ENCODE data around the gene CACNA2D1.

The CACNA2D1 gene

DNA sequence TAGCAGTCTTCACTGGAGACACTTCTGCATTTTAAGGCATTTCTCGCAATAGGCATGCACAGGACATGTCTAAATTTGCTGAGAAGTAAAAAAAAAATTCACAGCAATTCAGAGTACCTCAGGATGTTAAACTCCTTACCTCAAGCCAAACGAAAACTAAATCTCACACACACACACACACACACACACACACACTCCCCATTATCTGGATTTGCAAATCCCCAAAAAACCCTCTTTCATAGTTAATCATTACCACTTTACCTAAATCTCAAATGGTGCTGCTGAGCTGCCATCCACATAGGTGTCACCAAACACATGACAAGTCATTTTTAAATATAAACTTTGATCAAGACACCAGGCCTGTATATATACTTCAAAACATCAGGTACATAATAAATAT, 31.8 kb downstream of the CACNA2D1 start:
- no peak overlapping the region for H4K8ac ChIP-seq (ENCODE audit: low read depth, low read length)
- H3K79me2 ChIP-seq (ENCODE audit: control insufficient read depth, insufficient read depth, low read length) = no peaks in the 10 kb centered on the region
- H3K27me3 ChIP-seq (ENCODE audit: insufficient read depth, low read length, poor library complexity) = no peaks in the 10 kb centered on the region
- no peak overlapping the region for H3K23ac ChIP-seq (ENCODE audit: low read length)
- no peak overlapping the region for H3K18ac ChIP-seq (ENCODE audit: low read length)
- DNase-seq = no peak
- no CpG with 5 or more reads among the region's 2 CpGs for WGBS (ENCODE audit: extremely low coverage, insufficient coverage, low lambda C conversion rate)
- no peak overlapping the region for H3K4me2 ChIP-seq (ENCODE audit: low read length)
- H2BK5ac ChIP-seq (ENCODE audit: low read length) = no peak overlapping the region
- H2BK120ac ChIP-seq (ENCODE audit: low read depth, low read length) = no peak overlapping the region
- H3K56ac ChIP-seq (ENCODE audit: low read length) = no peak overlapping the region
- no peak overlapping the region for H2BK15ac ChIP-seq (replicated peaks; ENCODE audit: low read depth)
- H4K5ac ChIP-seq (ENCODE audit: low read length) = no peak overlapping the region
- no peak overlapping the region for H3K4ac ChIP-seq (ENCODE audit: low read depth, low read length)
- H3K4me1 ChIP-seq (ENCODE audit: control insufficient read depth, low read depth, low read length) = no peaks in the 10 kb centered on the region
- no peaks in the 10 kb centered on the region for H3K79me1 ChIP-seq (ENCODE audit: low read length)
- no peak overlapping the region for H3K9ac ChIP-seq (ENCODE audit: low read length)
- H2AK5ac ChIP-seq (ENCODE audit: low read length) = no peak overlapping the region
- no peak overlapping the region for H3K4me3 ChIP-seq (ENCODE audit: low read length)
- H3K27ac ChIP-seq (ENCODE audit: low read depth, low read length) = no peak overlapping the region
- no peaks in the 10 kb centered on the region for H3K36me3 ChIP-seq (ENCODE audit: control insufficient read depth, insufficient read depth, low read length)

DNA sequence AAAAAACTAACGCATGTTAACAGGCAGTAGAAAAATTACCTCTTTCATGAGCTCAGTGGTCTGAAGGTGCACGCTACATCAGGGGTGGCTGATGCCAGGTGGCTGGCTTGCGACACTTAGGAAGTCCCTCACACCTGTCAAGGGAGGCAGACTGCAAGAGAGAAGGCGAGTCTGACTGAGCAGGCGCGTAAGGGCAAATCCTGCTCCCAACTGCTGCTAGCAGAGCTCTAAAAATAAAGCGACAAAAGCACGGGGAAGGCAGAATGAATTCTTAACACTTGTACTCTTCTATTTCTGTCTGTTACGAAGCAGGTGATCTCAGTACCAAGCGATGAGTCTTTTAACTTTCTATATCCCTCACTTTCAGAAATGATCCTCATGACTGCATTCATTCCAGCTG, 33.1 kb downstream of the CACNA2D1 start:
- WGBS (ENCODE audit: extremely low coverage, insufficient coverage, low lambda C conversion rate) = no CpG with 5 or more reads among the region's 10 CpGs

DNA sequence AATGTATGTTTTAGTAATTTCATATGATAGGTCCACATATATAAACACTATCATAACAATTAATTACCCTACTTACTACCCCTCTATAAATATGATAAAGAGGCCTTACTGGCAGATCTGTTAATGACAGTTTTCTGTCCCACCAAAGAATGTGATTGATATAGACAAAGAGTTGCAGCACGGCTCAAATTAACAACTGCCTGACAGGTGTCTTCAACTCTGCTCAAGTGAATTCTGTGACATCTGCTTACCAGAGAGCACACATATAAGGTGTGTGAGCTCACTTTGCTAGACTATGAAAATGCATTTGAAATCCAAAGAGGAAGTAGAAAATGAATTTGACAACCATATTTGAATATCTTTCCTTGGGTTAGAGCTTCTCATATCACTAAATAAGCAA, 36.6 kb downstream of the CACNA2D1 start:
- Histone ChIP-seq H3K56ac (ENCODE audit: low read length) (no peak overlapping the region), H3K4ac (ENCODE audit: low read depth, low read length) (no peak overlapping the region), H3K4me1 (ENCODE audit: control insufficient read depth, low read depth, low read length) (no peaks in the 10 kb centered on the region), H3K79me1 (ENCODE audit: low read length) (no peaks in the 10 kb centered on the region), H3K9ac (ENCODE audit: low read length) (no peak overlapping the region), H2BK15ac (replicated peaks; ENCODE audit: low read depth) (no peak overlapping the region), H3K4me2 (ENCODE audit: low read length) (no peak overlapping the region), H3K27ac (ENCODE audit: low read depth, low read length) (no peak overlapping the region), H2BK5ac (ENCODE audit: low read length) (no peak overlapping the region), H3K23ac (ENCODE audit: low read length) (no peak overlapping the region), H4K5ac (ENCODE audit: low read length) (no peak overlapping the region), H3K36me3 (ENCODE audit: control insufficient read depth, insufficient read depth, low read length) (no peaks in the 10 kb centered on the region), H2BK120ac (ENCODE audit: low read depth, low read length) (no peak overlapping the region), H3K79me2 (ENCODE audit: control insufficient read depth, insufficient read depth, low read length) (no peaks in the 10 kb centered on the region), H3K4me3 (ENCODE audit: low read length) (no peak overlapping the region), H2AK5ac (ENCODE audit: low read length) (no peak overlapping the region), H3K27me3 (ENCODE audit: insufficient read depth, low read length, poor library complexity) (no peaks in the 10 kb centered on the region), H3K18ac (ENCODE audit: low read length) (no peak overlapping the region), H4K8ac (ENCODE audit: low read depth, low read length) (no peak overlapping the region)
- WGBS (ENCODE audit: extremely low coverage, insufficient coverage, low lambda C conversion rate) = no CpG with 5 or more reads among the region's 1 CpG
- DNase-seq = no peak

More for the DNA sequence above, 33.1 kb downstream of the CACNA2D1 start:
- Histone ChIP-seq H3K79me2 (ENCODE audit: control insufficient read depth, insufficient read depth, low read length) (no peaks in the 10 kb centered on the region), H2BK120ac (ENCODE audit: low read depth, low read length) (no peak overlapping the region), H3K18ac (ENCODE audit: low read length) (no peak overlapping the region), H4K8ac (ENCODE audit: low read depth, low read length) (no peak overlapping the region), H3K27me3 (ENCODE audit: insufficient read depth, low read length, poor library complexity) (no peaks in the 10 kb centered on the region), H3K79me1 (ENCODE audit: low read length) (no peaks in the 10 kb centered on the region), H4K5ac (ENCODE audit: low read length) (no peak overlapping the region), H3K9ac (ENCODE audit: low read length) (no peak overlapping the region), H3K56ac (ENCODE audit: low read length) (no peak overlapping the region), H3K4me3 (ENCODE audit: low read length) (no peak overlapping the region), H3K23ac (ENCODE audit: low read length) (no peak overlapping the region), H3K4me1 (ENCODE audit: control insufficient read depth, low read depth, low read length) (no peaks in the 10 kb centered on the region), H3K4ac (ENCODE audit: low read depth, low read length) (no peak overlapping the region), H3K27ac (ENCODE audit: low read depth, low read length) (no peak overlapping the region), H2AK5ac (ENCODE audit: low read length) (no peak overlapping the region), H2BK5ac (ENCODE audit: low read length) (no peak overlapping the region), H3K4me2 (ENCODE audit: low read length) (no peak overlapping the region), H2BK15ac (replicated peaks; ENCODE audit: low read depth) (no peak overlapping the region), H3K36me3 (ENCODE audit: control insufficient read depth, insufficient read depth, low read length) (no peaks in the 10 kb centered on the region)
- DNase-seq = no peak

DNA sequence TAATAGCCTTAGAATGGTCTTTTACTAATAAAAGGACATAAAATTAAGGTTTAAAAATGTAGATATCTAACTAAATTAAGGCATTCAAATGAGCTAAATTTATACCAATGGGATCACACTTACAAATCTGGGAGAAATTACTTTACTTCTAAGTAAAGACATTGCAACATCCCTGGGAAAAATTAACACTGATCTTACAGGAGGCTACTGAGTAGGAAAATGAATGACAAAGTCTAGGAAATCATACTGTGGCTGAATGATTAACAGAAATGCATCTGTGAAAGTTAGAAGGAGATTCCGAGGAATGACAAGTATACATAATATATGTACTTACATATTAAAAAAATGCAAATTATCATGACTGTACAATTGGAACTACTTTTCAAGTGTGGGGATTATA, 38.3 kb downstream of the CACNA2D1 start:
- H3K4me3 ChIP-seq (ENCODE audit: low read length) = no peak overlapping the region
- no peak overlapping the region for H3K27ac ChIP-seq (ENCODE audit: low read depth, low read length)
- no peak overlapping the region for H4K5ac ChIP-seq (ENCODE audit: low read length)
- no peak overlapping the region for H2AK5ac ChIP-seq (ENCODE audit: low read length)
- no peak overlapping the region for H3K9ac ChIP-seq (ENCODE audit: low read length)
- no peaks in the 10 kb centered on the region for H3K79me1 ChIP-seq (ENCODE audit: low read length)
- no peak overlapping the region for H3K4ac ChIP-seq (ENCODE audit: low read depth, low read length)
- no peak overlapping the region for H3K4me2 ChIP-seq (ENCODE audit: low read length)
- H3K4me1 ChIP-seq (ENCODE audit: control insufficient read depth, low read depth, low read length) = no peaks in the 10 kb centered on the region
- no peak overlapping the region for H3K56ac ChIP-seq (ENCODE audit: low read length)
- H3K79me2 ChIP-seq (ENCODE audit: control insufficient read depth, insufficient read depth, low read length) = no peaks in the 10 kb centered on the region
- no peak overlapping the region for H2BK5ac ChIP-seq (ENCODE audit: low read length)
- H2BK15ac ChIP-seq (replicated peaks; ENCODE audit: low read depth) = no peak overlapping the region
- H3K36me3 ChIP-seq (ENCODE audit: control insufficient read depth, insufficient read depth, low read length) = no peaks in the 10 kb centered on the region
- WGBS (ENCODE audit: extremely low coverage, insufficient coverage, low lambda C conversion rate) = no CpG with 5 or more reads among the region's 1 CpG
- H2BK120ac ChIP-seq (ENCODE audit: low read depth, low read length) = no peak overlapping the region
- H3K23ac ChIP-seq (ENCODE audit: low read length) = no peak overlapping the region
- no peak overlapping the region for H4K8ac ChIP-seq (ENCODE audit: low read depth, low read length)
- no peak overlapping the region for H3K18ac ChIP-seq (ENCODE audit: low read length)
- no peak for DNase-seq
- no peaks in the 10 kb centered on the region for H3K27me3 ChIP-seq (ENCODE audit: insufficient read depth, low read length, poor library complexity)

DNA sequence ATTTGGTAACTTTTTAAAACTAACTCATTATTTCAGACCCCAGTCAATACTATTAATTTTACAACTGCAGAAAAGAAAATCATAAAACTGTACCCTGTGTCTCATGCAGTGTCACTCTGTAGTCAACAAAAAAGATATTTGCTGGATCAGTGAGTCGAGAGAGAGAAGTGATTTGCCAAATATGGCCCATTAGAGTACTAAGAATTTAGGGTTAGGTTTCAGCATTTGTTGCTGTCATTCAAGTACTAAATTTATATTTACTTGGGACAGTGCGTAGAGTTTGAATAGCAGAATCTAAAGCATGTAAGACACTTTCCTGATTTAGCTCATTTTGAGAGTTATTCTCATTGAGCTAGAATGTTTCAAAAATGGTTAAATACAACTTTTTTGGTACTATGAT, 38.9 kb downstream of the CACNA2D1 start:
- H3K4me3 ChIP-seq (ENCODE audit: low read length) = no peak overlapping the region
- no peak overlapping the region for H3K4ac ChIP-seq (ENCODE audit: low read depth, low read length)
- H2AK5ac ChIP-seq (ENCODE audit: low read length) = no peak overlapping the region
- no peak overlapping the region for H2BK5ac ChIP-seq (ENCODE audit: low read length)
- no peak overlapping the region for H2BK15ac ChIP-seq (replicated peaks; ENCODE audit: low read depth)
- no peak overlapping the region for H4K8ac ChIP-seq (ENCODE audit: low read depth, low read length)
- H3K56ac ChIP-seq (ENCODE audit: low read length) = no peak overlapping the region
- H3K36me3 ChIP-seq (ENCODE audit: control insufficient read depth, insufficient read depth, low read length) = no peaks in the 10 kb centered on the region
- no peaks in the 10 kb centered on the region for H3K79me2 ChIP-seq (ENCODE audit: control insufficient read depth, insufficient read depth, low read length)
- no peak overlapping the region for H3K4me2 ChIP-seq (ENCODE audit: low read length)
- no peak overlapping the region for H3K23ac ChIP-seq (ENCODE audit: low read length)
- H3K4me1 ChIP-seq (ENCODE audit: control insufficient read depth, low read depth, low read length) = no peaks in the 10 kb centered on the region
- H4K5ac ChIP-seq (ENCODE audit: low read length) = no peak overlapping the region
- H3K79me1 ChIP-seq (ENCODE audit: low read length) = no peaks in the 10 kb centered on the region
- no peak overlapping the region for H3K18ac ChIP-seq (ENCODE audit: low read length)
- no peak overlapping the region for H3K9ac ChIP-seq (ENCODE audit: low read length)
- no peak for DNase-seq
- H3K27ac ChIP-seq (ENCODE audit: low read depth, low read length) = no peak overlapping the region
- no peak overlapping the region for H2BK120ac ChIP-seq (ENCODE audit: low read depth, low read length)
- no peaks in the 10 kb centered on the region for H3K27me3 ChIP-seq (ENCODE audit: insufficient read depth, low read length, poor library complexity)
- no CpG with 5 or more reads among the region's 2 CpGs for WGBS (ENCODE audit: extremely low coverage, insufficient coverage, low lambda C conversion rate)

DNA sequence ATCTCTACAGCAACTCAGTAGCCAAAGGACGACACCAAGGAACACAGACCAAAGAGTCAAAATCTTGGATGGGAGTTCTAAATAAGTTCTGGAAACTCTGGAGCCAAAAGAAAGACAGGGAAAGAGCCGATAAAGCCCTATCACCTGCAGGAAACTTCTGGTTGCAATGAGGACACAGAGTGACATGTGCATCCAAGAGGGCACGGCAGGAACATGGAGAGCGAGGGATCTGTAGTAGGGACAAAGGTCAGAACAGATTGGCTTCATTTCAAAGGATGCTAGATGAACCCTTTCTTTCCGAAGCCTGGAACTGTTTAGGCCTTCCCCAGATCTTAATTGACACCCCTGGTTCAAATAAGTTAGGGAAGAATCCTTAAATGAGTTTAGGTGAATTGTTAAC, 39.5 kb downstream of the CACNA2D1 start:
- Histone ChIP-seq H2BK120ac (ENCODE audit: low read depth, low read length) (no peak overlapping the region), H3K36me3 (ENCODE audit: control insufficient read depth, insufficient read depth, low read length) (no peaks in the 10 kb centered on the region), H4K5ac (ENCODE audit: low read length) (no peak overlapping the region), H3K9ac (ENCODE audit: low read length) (no peak overlapping the region), H2AK5ac (ENCODE audit: low read length) (no peak overlapping the region), H4K8ac (ENCODE audit: low read depth, low read length) (no peak overlapping the region), H3K4me3 (ENCODE audit: low read length) (no peak overlapping the region), H3K4me1 (ENCODE audit: control insufficient read depth, low read depth, low read length) (no peaks in the 10 kb centered on the region), H3K56ac (ENCODE audit: low read length) (no peak overlapping the region), H2BK15ac (replicated peaks; ENCODE audit: low read depth) (no peak overlapping the region), H2BK5ac (ENCODE audit: low read length) (no peak overlapping the region), H3K23ac (ENCODE audit: low read length) (no peak overlapping the region), H3K18ac (ENCODE audit: low read length) (no peak overlapping the region), H3K79me2 (ENCODE audit: control insufficient read depth, insufficient read depth, low read length) (no peaks in the 10 kb centered on the region), H3K4me2 (ENCODE audit: low read length) (no peak overlapping the region), H3K4ac (ENCODE audit: low read depth, low read length) (no peak overlapping the region), H3K79me1 (ENCODE audit: low read length) (no peaks in the 10 kb centered on the region), H3K27me3 (ENCODE audit: insufficient read depth, low read length, poor library complexity) (no peaks in the 10 kb centered on the region), H3K27ac (ENCODE audit: low read depth, low read length) (no peak overlapping the region)
- no CpG with 5 or more reads among the region's 5 CpGs for WGBS (ENCODE audit: extremely low coverage, insufficient coverage, low lambda C conversion rate)
- no peak for DNase-seq
